ENCODE results near the gene PDE3A. TPM values are rescaled to one million over a fixed set of nuclear protein-coding genes. Genes with fewer than 3 reads are reported as not detected.

PDE3A gene
- total RNA-seq, 1 donor, result 3.9 TPM

DNA sequence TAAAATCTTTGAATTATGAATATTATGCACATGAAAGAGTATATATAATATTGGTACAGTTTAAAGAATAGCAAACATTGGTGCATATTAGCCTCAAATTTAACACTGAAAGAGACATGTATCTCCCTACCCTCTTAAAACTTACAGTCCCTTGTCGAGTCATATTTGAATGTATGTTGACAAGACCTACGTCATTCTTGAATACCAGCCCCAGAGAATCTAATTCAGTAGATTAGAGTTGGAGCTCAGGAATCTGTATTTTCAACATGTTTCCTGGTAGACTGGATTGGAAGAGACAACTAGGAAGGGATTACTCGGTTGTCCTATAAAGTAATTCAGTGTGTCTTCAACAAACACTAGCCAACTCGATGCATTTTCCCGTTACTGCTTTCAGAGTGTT, 104.8 kb downstream of the PDE3A start:
- H3K4me3 ChIP-seq (ENCODE audit: low read depth, low read length), result no peak overlapping the region
- TF ChIP-seq, protein P1, sequence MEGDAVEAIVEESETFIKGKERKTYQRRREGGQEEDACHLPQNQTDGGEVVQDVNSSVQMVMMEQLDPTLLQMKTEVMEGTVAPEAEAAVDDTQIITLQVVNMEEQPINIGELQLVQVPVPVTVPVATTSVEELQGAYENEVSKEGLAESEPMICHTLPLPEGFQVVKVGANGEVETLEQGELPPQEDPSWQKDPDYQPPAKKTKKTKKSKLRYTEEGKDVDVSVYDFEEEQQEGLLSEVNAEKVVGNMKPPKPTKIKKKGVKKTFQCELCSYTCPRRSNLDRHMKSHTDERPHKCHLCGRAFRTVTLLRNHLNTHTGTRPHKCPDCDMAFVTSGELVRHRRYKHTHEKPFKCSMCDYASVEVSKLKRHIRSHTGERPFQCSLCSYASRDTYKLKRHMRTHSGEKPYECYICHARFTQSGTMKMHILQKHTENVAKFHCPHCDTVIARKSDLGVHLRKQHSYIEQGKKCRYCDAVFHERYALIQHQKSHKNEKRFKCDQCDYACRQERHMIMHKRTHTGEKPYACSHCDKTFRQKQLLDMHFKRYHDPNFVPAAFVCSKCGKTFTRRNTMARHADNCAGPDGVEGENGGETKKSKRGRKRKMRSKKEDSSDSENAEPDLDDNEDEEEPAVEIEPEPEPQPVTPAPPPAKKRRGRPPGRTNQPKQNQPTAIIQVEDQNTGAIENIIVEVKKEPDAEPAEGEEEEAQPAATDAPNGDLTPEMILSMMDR (IDR thresholded peaks at IDR 0.05; ENCODE audit: insufficient read depth, low read depth, low read length), result no peak
- no peak for DNase-seq (ENCODE audit: low read depth)

DNA sequence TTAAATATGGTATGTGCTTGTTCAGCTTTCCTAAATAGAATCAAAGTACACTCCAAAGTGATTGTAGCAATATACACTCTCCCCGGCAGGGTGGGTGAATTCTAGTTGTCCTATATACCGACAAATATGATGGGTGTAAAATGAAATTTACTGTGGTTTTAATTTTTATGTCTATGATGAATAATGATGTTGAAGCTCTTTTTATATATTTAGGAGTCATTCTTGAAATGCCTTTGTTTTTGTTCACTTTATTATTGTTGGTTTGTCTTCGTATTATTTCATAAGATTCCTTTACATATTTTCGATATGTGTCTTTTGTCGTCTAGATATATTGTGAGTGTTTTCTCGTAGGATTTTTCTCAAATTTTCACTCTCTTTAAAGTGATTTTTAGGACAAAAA, 105.7 kb downstream of the PDE3A start:
- TF ChIP-seq, protein P1 (IDR thresholded peaks at IDR 0.05; ENCODE audit: insufficient read depth, low read depth, low read length), result no peak
- no peak overlapping the region for H3K4me3 ChIP-seq (ENCODE audit: low read depth, low read length)
- no peak for DNase-seq (ENCODE audit: low read depth)

DNA sequence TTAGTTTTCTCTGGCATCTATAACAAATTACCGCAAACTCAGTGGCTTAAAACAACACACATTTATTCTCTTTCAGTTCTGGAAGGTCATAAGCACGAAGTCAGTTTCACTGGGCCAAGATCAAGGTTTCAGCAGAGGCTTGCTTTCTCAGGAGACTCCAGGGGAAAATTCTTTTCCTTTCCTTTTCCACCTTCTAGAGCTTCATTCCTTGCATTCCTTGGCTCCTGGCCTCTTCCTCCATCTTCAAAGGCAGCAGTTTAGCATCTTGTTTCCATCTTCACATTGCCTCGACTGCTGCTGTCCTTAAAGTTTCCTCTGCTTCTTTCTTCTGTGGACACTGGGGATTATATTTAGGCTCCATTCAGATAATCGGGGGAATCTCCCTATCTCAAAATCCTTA, 106.1 kb downstream of the PDE3A start:
- TF ChIP-seq, protein P1 (IDR thresholded peaks at IDR 0.05; ENCODE audit: insufficient read depth, low read depth, low read length), result no peak
- no peak for DNase-seq (ENCODE audit: low read depth)

DNA sequence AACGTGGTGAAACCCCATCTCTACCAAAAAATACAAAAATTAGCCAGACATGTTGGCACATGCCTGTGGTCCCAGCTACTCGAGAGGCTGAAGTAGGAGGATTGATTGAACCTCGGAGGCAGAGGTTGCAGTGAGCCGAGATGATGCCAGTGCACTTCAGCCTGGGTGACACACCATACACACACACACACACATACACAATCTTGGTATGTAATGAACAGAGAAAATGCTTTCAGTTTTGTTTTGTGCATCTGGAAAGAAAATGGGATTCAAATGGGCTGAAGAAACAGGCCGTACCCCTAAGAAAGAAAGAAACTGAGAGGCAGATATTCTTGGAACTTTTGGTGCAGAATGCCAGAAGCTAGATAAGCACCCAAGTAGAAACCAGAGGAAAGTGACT, 107.2 kb downstream of the PDE3A start:
- peak overlapping the region; percentile 7 for H3K4me3 ChIP-seq (ENCODE audit: low read depth, low read length)
- peak; percentile 44 for DNase-seq (ENCODE audit: low read depth)
- TF ChIP-seq, protein P1 (IDR thresholded peaks at IDR 0.05; ENCODE audit: insufficient read depth, low read depth, low read length), result no peak

More for the DNA sequence above, 106.1 kb downstream of the PDE3A start:
- no peak overlapping the region for H3K4me3 ChIP-seq (ENCODE audit: low read depth, low read length)

GRCh38 chr12:20476551-20476950, 108.2 kb downstream of the PDE3A start:
- TF ChIP-seq, protein P1 (IDR thresholded peaks at IDR 0.05; ENCODE audit: insufficient read depth, low read depth, low read length), result no peak
- H3K4me3 ChIP-seq (ENCODE audit: low read depth, low read length), result no peak overlapping the region

DNA sequence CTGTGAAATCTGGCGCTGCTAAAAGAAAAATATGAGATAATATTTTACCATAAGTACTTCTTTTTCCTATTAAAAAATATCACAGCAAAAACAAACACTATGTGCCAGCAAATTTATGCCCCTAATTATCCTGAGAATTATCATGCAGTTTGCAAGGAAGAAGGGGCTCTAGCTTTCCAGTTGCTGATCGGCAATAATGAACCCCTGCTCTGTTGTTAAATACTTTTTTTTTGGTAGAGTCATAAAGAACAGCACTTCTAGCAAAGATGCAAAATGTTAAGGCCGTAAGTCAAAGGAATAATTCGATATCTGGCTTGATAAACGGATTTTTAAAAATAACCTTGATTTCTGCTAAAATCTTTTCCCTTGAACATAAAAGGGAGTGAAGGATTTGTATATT, 108.9 kb downstream of the PDE3A start:
- TF ChIP-seq, protein P1 (IDR thresholded peaks at IDR 0.05; ENCODE audit: insufficient read depth, low read depth, low read length), result no peak
- H3K4me3 ChIP-seq (ENCODE audit: low read depth, low read length), result no peak overlapping the region
- no peak for DNase-seq (ENCODE audit: low read depth)

More at GRCh38 chr12:20476551-20476950, 108.2 kb downstream of the PDE3A start:
- DNase-seq (ENCODE audit: low read depth), result no peak

DNA sequence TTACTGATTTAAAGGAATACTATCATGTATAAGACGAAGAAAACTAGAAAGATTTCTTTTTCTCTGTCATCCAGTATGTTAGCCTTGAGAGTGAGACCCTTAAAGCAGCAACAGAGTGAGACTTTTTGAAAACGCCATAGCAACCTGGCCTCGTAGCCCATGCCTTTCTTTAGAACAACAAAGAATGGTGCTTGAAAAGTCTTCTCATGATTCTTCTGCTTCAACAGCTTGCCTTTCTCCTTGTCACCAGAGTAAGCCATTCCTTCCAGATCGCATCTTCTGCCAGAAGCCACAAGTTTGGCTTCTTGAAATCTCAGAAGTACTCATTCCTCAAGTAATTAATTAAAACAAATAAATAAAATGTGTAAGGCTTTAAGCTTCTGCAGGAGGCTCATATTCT, 109.3 kb downstream of the PDE3A start:
- DNase-seq (ENCODE audit: low read depth), result no peak
- TF ChIP-seq, protein P1 (IDR thresholded peaks at IDR 0.05; ENCODE audit: insufficient read depth, low read depth, low read length), result no peak
- no peak overlapping the region for H3K4me3 ChIP-seq (ENCODE audit: low read depth, low read length)
